ENCODE measurements around the gene RAB7A.

RAB7A gene

GRCh38 chr3:128805772-128806171, 79.8 kb downstream of the RAB7A start:
- Histone ChIP-seq H3K4me3 (ENCODE audit: extremely low read depth, insufficient read depth, low read length, poor library complexity, severe bottlenecking) (no peak overlapping the region), H3K27ac (ENCODE audit: low read depth, low read length, severe bottlenecking) (peak overlapping the region; percentile 62), H3K4me1 (ENCODE audit: control insufficient read depth, insufficient read depth, low read length, poor library complexity, severe bottlenecking) (peaks cover 9% of the 10 kb centered on the region), H3K36me3 (ENCODE audit: control insufficient read depth, insufficient read depth, low read length) (peaks cover 75% of the 10 kb centered on the region), H3K9me3 (ENCODE audit: control insufficient read depth, low read length) (no peaks in the 10 kb centered on the region)
- 93 to 98% methylated on average over 3 of the region's 4 CpGs for WGBS, 2 experiments (ENCODE audit: insufficient coverage in 2 of 2)

- H3K36me3 ChIP-seq (ENCODE audit: control insufficient read depth, insufficient read depth, low read length) = peaks cover 74% of the 10 kb centered on the region
- peaks cover 9% of the 10 kb centered on the region for H3K4me1 ChIP-seq (ENCODE audit: control insufficient read depth, insufficient read depth, low read length, poor library complexity, severe bottlenecking)
- H3K4me3 ChIP-seq (ENCODE audit: extremely low read depth, insufficient read depth, low read length, poor library complexity, severe bottlenecking) = no peak overlapping the region
- no peaks in the 10 kb centered on the region for H3K9me3 ChIP-seq (ENCODE audit: control insufficient read depth, low read length)
- WGBS, 2 experiments (ENCODE audit: insufficient coverage in 2 of 2) = 90 to 92% methylated on average over 1 to 2 of the region's 3 CpGs
- H3K27ac ChIP-seq (ENCODE audit: low read depth, low read length, severe bottlenecking) = no peak overlapping the region
These were observed 80.6 kb downstream of the RAB7A start for GRCh38 chr3:128806588-128806987.

DNA sequence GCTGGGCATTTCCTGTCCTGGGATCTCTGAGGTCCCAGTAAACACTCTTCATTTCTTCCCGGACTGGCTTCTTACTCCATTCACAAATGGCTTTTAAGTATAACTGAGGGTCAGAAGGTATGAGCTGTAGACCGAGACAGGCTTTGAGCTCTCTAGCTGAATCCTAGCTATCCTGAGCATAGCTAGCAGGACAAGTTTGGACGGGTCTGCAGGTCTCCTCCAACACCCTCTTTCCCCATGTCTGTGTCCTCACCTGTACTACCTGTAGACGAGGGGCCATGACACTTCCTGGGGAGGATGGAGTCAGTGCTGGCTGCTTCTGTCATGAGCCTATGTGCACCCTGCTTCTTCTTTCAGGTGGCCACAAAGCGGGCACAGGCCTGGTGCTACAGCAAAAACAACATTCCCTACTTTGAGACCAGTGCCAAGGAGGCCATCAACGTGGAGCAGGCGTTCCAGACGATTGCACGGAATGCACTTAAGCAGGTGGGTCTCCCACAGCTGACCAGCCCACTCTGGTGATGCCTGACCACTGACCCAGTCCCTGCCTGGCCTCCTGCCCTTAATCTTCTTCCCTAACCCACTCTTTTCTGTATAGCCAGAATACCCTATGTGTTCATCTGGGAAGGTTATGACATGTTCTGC, 81.3 kb downstream of the RAB7A start:
- H3K27ac ChIP-seq (ENCODE audit: low read depth, low read length, severe bottlenecking) = no peak overlapping the region
- no peak overlapping the region for H3K4me3 ChIP-seq (ENCODE audit: extremely low read depth, insufficient read depth, low read length, poor library complexity, severe bottlenecking)
- H3K4me1 ChIP-seq (ENCODE audit: control insufficient read depth, insufficient read depth, low read length, poor library complexity, severe bottlenecking) = peaks cover 9% of the 10 kb centered on the region
- H3K9me3 ChIP-seq (ENCODE audit: control insufficient read depth, low read length) = no peaks in the 10 kb centered on the region
- H3K36me3 ChIP-seq (ENCODE audit: control insufficient read depth, insufficient read depth, low read length) = peaks cover 77% of the 10 kb centered on the region
- whole genome bisulfite sequencing, 2 experiments (ENCODE audit: insufficient coverage in 2 of 2) = 93% methylated on average over 8 to 9 of the region's 9 CpGs

DNA sequence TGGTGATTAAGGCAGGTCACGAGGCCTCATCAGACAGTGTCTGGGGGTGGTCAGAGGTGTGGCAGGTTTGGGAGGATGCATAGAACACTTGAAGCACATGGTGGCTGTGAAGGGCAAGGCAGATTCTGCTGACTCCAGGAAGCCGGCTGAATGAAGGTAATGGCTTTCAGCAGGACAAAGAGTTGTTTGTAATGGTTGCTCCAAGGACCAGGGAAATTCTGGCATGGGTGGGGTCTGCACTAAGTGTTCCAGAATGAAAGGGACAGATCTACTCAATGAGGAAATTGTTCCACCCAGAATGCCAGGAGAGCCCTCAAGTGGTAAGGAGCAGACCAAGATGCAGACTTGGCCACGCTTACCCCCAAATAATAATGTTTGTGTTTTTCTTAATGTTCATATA, 82.7 kb downstream of the RAB7A start:
- Histone ChIP-seq H3K4me1 (ENCODE audit: control insufficient read depth, insufficient read depth, low read length, poor library complexity, severe bottlenecking) (peaks cover 9% of the 10 kb centered on the region), H3K27ac (ENCODE audit: low read depth, low read length, severe bottlenecking) (no peak overlapping the region), H3K36me3 (ENCODE audit: control insufficient read depth, insufficient read depth, low read length) (peaks cover 83% of the 10 kb centered on the region), H3K9me3 (ENCODE audit: control insufficient read depth, low read length) (no peaks in the 10 kb centered on the region), H3K4me3 (ENCODE audit: extremely low read depth, insufficient read depth, low read length, poor library complexity, severe bottlenecking) (no peak overlapping the region)
- WGBS, 2 experiments (ENCODE audit: insufficient coverage in 2 of 2) = 89 to 92% methylated on average over 2 to 3 of the region's 3 CpGs

DNA sequence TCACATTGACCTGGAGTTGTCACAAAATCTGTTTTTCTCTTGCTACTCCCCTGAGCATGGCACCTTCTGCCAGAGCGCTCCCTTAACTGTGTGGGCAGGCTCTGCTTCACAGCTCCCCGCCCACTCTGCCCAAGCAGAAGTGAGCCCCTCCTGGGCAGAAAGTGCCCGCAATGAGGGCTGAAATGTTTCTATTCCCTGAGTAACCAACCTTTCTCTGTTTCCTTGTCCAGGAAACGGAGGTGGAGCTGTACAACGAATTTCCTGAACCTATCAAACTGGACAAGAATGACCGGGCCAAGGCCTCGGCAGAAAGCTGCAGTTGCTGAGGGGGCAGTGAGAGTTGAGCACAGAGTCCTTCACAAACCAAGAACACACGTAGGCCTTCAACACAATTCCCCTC, 87.1 kb downstream of the RAB7A start:
- Histone ChIP-seq H3K36me3 (ENCODE audit: control insufficient read depth, insufficient read depth, low read length) (peaks cover 92% of the 10 kb centered on the region), H3K4me3 (ENCODE audit: extremely low read depth, insufficient read depth, low read length, poor library complexity, severe bottlenecking) (no peak overlapping the region), H3K4me1 (ENCODE audit: control insufficient read depth, insufficient read depth, low read length, poor library complexity, severe bottlenecking) (no peaks in the 10 kb centered on the region), H3K9me3 (ENCODE audit: control insufficient read depth, low read length) (no peaks in the 10 kb centered on the region), H3K27ac (ENCODE audit: low read depth, low read length, severe bottlenecking) (no peak overlapping the region)
- WGBS, 2 experiments (ENCODE audit: insufficient coverage in 2 of 2) = 95 to 100% methylated on average over 4 to 8 of the region's 8 CpGs

DNA sequence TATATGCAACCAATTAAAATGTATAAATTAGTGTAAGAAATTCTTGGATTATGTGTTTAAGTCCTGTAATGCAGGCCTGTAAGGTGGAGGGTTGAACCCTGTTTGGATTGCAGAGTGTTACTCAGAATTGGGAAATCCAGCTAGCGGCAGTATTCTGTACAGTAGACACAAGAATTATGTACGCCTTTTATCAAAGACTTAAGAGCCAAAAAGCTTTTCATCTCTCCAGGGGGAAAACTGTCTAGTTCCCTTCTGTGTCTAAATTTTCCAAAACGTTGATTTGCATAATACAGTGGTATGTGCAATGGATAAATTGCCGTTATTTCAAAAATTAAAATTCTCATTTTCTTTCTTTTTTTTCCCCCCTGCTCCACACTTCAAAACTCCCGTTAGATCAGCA, 88.1 kb downstream of the RAB7A start:
- Histone ChIP-seq H3K4me3 (ENCODE audit: extremely low read depth, insufficient read depth, low read length, poor library complexity, severe bottlenecking) (no peak overlapping the region), H3K36me3 (ENCODE audit: control insufficient read depth, insufficient read depth, low read length) (peaks cover 95% of the 10 kb centered on the region), H3K4me1 (ENCODE audit: control insufficient read depth, insufficient read depth, low read length, poor library complexity, severe bottlenecking) (no peaks in the 10 kb centered on the region), H3K27ac (ENCODE audit: low read depth, low read length, severe bottlenecking) (no peak overlapping the region), H3K9me3 (ENCODE audit: control insufficient read depth, low read length) (no peaks in the 10 kb centered on the region)
- 97 to 100% methylated on average over 3 of the region's 5 CpGs for WGBS, 2 experiments (ENCODE audit: insufficient coverage in 2 of 2)

DNA sequence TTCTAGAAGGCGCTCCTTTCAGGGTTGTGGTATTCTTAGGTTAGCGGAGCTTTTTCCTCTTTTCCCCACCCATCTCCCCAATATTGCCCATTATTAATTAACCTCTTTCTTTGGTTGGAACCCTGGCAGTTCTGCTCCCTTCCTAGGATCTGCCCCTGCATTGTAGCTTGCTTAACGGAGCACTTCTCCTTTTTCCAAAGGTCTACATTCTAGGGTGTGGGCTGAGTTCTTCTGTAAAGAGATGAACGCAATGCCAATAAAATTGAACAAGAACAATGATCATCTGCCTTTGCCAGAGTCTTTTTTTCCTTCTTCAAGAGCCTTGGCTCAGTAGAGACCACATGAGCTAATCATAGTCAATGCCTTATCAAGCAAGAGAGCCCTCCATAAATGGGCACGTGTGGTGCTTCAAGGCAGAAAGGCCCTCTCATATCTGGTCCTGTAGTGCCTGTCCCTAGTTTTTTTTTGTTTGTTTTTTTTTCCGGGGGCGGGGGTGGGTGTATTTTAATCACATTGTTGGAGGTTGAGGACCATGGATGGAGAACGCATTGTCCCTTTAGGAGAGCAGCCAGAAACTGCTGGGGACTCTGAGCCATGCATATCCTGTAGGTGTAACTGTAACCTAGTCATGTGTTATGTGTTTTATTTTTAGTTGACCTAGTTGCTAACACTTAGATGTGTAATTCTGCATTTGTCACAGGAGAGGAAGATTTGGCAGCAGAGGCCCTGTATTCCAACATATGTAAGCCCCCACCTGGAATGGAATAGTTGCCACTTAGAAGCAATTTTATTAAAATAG, 88.7 kb downstream of the RAB7A start:
- Histone ChIP-seq H3K36me3 (ENCODE audit: control insufficient read depth, insufficient read depth, low read length) (peaks cover 91% of the 10 kb centered on the region), H3K4me1 (ENCODE audit: control insufficient read depth, insufficient read depth, low read length, poor library complexity, severe bottlenecking) (no peaks in the 10 kb centered on the region), H3K9me3 (ENCODE audit: control insufficient read depth, low read length) (no peaks in the 10 kb centered on the region), H3K4me3 (ENCODE audit: extremely low read depth, insufficient read depth, low read length, poor library complexity, severe bottlenecking) (no peak overlapping the region), H3K27ac (ENCODE audit: low read depth, low read length, severe bottlenecking) (no peak overlapping the region)
- WGBS, 2 experiments (ENCODE audit: insufficient coverage in 2 of 2) = 87 to 100% methylated on average over 5 to 6 of the region's 8 CpGs

- Histone ChIP-seq H3K27ac (ENCODE audit: low read depth, low read length, severe bottlenecking) (no peak overlapping the region), H3K4me3 (ENCODE audit: extremely low read depth, insufficient read depth, low read length, poor library complexity, severe bottlenecking) (no peak overlapping the region), H3K9me3 (ENCODE audit: control insufficient read depth, low read length) (no peaks in the 10 kb centered on the region), H3K36me3 (ENCODE audit: control insufficient read depth, insufficient read depth, low read length) (peaks cover 89% of the 10 kb centered on the region), H3K4me1 (ENCODE audit: control insufficient read depth, insufficient read depth, low read length, poor library complexity, severe bottlenecking) (no peaks in the 10 kb centered on the region)
- WGBS, 2 experiments (ENCODE audit: insufficient coverage in 2 of 2) = 97 to 100% methylated on average over 1 to 2 of the region's 3 CpGs
These were observed 89.5 kb downstream of the RAB7A start for GRCh38 chr3:128815318-128816064.

DNA sequence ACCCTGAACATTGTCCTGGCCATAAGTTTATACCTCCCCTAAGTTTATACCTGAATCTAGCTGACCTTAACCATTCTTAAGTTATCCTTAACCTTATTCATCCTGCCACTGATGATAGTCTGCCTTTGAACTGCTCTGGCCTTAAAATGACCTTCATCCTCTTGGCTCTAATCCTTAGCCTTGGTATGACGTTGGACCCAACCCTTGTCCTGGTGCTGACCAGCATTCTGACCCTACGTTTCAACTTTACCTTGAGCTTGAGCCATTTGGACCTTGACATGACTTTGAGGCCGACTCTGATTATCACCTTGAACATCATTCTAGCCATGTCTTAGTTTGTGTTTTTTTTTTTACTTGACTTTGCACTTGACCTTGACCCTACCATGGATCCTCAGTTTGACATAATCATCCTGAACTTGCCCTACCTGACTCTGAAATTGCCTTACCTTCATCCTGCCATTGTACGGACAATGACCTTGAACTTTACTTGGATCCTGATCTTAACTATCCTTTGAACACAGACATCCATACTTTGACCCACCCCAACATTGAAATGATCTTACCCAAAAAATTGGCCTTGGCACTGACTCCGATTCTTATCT, 92.3 kb downstream of the RAB7A start:
- Histone ChIP-seq H3K9me3 (ENCODE audit: control insufficient read depth, low read length) (no peaks in the 10 kb centered on the region), H3K4me3 (ENCODE audit: extremely low read depth, insufficient read depth, low read length, poor library complexity, severe bottlenecking) (no peak overlapping the region), H3K27ac (ENCODE audit: low read depth, low read length, severe bottlenecking) (no peak overlapping the region), H3K4me1 (ENCODE audit: control insufficient read depth, insufficient read depth, low read length, poor library complexity, severe bottlenecking) (no peaks in the 10 kb centered on the region), H3K36me3 (ENCODE audit: control insufficient read depth, insufficient read depth, low read length) (peaks cover 74% of the 10 kb centered on the region)
- WGBS, 2 experiments (ENCODE audit: insufficient coverage in 2 of 2) = 94 to 97% methylated on average over 3 to 5 of the region's 5 CpGs

DNA sequence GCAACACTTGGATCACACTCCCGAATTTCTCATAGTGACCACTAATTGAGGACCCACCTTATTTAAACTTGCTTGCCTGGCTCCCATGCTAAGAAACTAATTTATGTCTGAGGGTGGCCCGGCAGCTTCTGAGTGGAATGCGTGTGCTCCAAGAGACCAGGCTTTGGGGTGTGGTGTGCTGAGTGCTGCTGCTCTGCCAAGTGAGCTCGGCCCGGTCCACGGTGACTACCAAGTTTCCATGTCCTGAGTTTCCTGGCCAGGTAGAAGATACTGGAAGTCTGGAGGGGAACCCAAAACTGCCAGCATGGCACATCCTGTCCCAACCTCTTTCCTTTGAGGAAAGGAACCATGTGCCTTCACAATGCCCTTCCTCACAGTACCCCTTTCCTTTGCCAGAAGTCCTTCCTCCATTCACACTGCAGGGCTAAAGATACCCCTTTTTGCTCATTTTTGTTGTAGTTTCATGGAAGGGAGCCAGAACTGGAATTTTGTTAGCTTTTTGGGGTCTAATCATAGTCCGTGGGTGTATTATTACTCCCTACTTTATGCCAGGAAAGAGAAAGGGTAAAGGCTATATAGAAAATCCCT, 94.4 kb downstream of the RAB7A start:
- H3K4me3 ChIP-seq (ENCODE audit: extremely low read depth, insufficient read depth, low read length, poor library complexity, severe bottlenecking) = no peak overlapping the region

More for the DNA sequence above, 94.4 kb downstream of the RAB7A start:
- no peak overlapping the region for H3K27ac ChIP-seq (ENCODE audit: low read depth, low read length, severe bottlenecking)
- H3K36me3 ChIP-seq (ENCODE audit: control insufficient read depth, insufficient read depth, low read length) = peaks cover 53% of the 10 kb centered on the region
- H3K4me1 ChIP-seq (ENCODE audit: control insufficient read depth, insufficient read depth, low read length, poor library complexity, severe bottlenecking) = no peaks in the 10 kb centered on the region
- 95 to 96% methylated on average over 4 to 6 of the region's 7 CpGs for WGBS, 2 experiments (ENCODE audit: insufficient coverage in 2 of 2)
- no peaks in the 10 kb centered on the region for H3K9me3 ChIP-seq (ENCODE audit: control insufficient read depth, low read length)

Measured in mesodermal cell (in vitro differentiated cells).